GM23338 (cell line): Measurements from ENCODE around the gene MUC6. TPM values are rescaled to one million over a fixed set of nuclear protein-coding genes. Genes with fewer than 3 reads are reported as not detected.

Experiments
- ATAC-seq: fragments of 200-7000 bp; cut with Tn5 transposase; 3 replicates; pipeline ENCODE4 v1.9.1; 2020
- DNase-seq: peaks from one replicate; pipeline ENCODE4 v3.0.0-alpha.2; 2015; ENCODE audit warnings: low spot score
- H2AFZ ChIP-seq: fragments of 200-600 bp; sonication (generic); 2 replicates; pipeline ENCODE4 v1.8.0; 2016; ENCODE audit warnings: antibody characterized with exemption, mild to moderate bottlenecking, moderate library complexity
- H3F3A ChIP-seq: fragments of 200-600 bp; sonication (generic); replicated peaks from 2 replicates; pipeline ENCODE4 v1.8.0; 2017; ENCODE audit warnings: antibody characterized with exemption, mixed run types, low read depth
- H3K27ac ChIP-seq: fragments of 200-600 bp; sonication (generic); 2 replicates; pipeline ENCODE4 v1.6.1; 2016; ENCODE audit warnings: low read depth
- H3K27me3 ChIP-seq: fragments of 200-600 bp; sonication (generic); 2 replicates; pipeline ENCODE4 v1.8.0; 2016; ENCODE audit warnings: mild to moderate bottlenecking, mixed run types, moderate library complexity; ENCODE audit not compliant: insufficient read depth
- H3K36me3 ChIP-seq: fragments of 200-600 bp; sonication (generic); 2 replicates; pipeline ENCODE4 v1.8.0; 2016; ENCODE audit warnings: mild to moderate bottlenecking; ENCODE audit not compliant: insufficient read depth
- H3K4me1 ChIP-seq: fragments of 200-600 bp; sonication (generic); 2 replicates; pipeline ENCODE4 v1.8.0; 2016; ENCODE audit warnings: mild to moderate bottlenecking, moderate library complexity; ENCODE audit not compliant: insufficient read depth
- H3K4me2 ChIP-seq: fragments of 200-600 bp; sonication (generic); 2 replicates; pipeline ENCODE4 v1.7.1; 2017; ENCODE audit warnings: mixed run types
- H3K4me3 ChIP-seq: fragments of 200-600 bp; sonication (generic); 2 replicates; pipeline ENCODE4 v1.6.1; 2016; ENCODE audit warnings: mixed run types
- H3K79me2 ChIP-seq: fragments of 200-600 bp; sonication (generic); replicated peaks from 2 replicates; pipeline ENCODE4 v1.8.0; 2017; ENCODE audit warnings: mild to moderate bottlenecking; ENCODE audit not compliant: insufficient read depth
- H3K9me2 ChIP-seq: fragments of 200-600 bp; sonication (generic); 2 replicates; pipeline ENCODE4 v1.8.0; 2017; ENCODE audit not compliant: insufficient read depth
- H4K20me1 ChIP-seq: fragments of 200-600 bp; sonication (generic); replicated peaks from 2 replicates; pipeline ENCODE4 v1.8.0; 2017; ENCODE audit warnings: mild to moderate bottlenecking; ENCODE audit not compliant: insufficient read depth
- H3K27ac Mint-ChIP-seq: 2 replicates; pipeline ENCODE4 v1.8.0; 2020; ENCODE audit warnings: inconsistent platforms, mild to moderate bottlenecking, moderate library complexity, mixed read lengths
- H3K27me3 Mint-ChIP-seq: 3 replicates; pipeline ENCODE4 v1.8.0; 2022; ENCODE audit warnings: low read depth, mild to moderate bottlenecking, moderate library complexity, mixed read lengths, inconsistent platforms; ENCODE audit not compliant: insufficient read depth, poor library complexity
- H3K36me3 Mint-ChIP-seq: 3 replicates; pipeline ENCODE4 v1.8.0; 2021; ENCODE audit warnings: low read depth, mild to moderate bottlenecking, inconsistent platforms, moderate library complexity, mixed read lengths
- H3K4me1 Mint-ChIP-seq: 3 replicates; pipeline ENCODE4 v1.8.0; 2020; ENCODE audit warnings: mild to moderate bottlenecking, inconsistent platforms, mixed read lengths
- H3K4me3 Mint-ChIP-seq: 3 replicates; pipeline ENCODE4 v1.8.0; 2021; ENCODE audit warnings: moderate library complexity, mild to moderate bottlenecking, inconsistent platforms, mixed read lengths
- H3K9me3 Mint-ChIP-seq: 3 replicates; pipeline ENCODE4 v1.8.0; 2020; ENCODE audit warnings: moderate library complexity, mild to moderate bottlenecking, inconsistent platforms, mixed read lengths
- CREB1 ChIP-seq: fragments of 250-450 bp; sonication (Bioruptor Pico); IDR thresholded peaks from 2 replicates; pipeline ENCODE4 v1.5.0; 2020; ENCODE audit warnings: low read depth, mild to moderate bottlenecking, moderate library complexity
- EZH2 ChIP-seq: fragments of 200-600 bp; sonication (generic); IDR thresholded peaks from one replicate; pipeline ENCODE4 v1.8.0; 2017; ENCODE audit warnings: antibody characterized with exemption, mild to moderate bottlenecking, low read depth; ENCODE audit not compliant: unreplicated experiment
- JUNB ChIP-seq: IDR thresholded peaks from one replicate; pipeline ENCODE4 v1.6.1; 2016; ENCODE audit warnings: antibody characterized with exemption; ENCODE audit not compliant: unreplicated experiment
- NANOG ChIP-seq: IDR thresholded peaks from 2 replicates; pipeline ENCODE4 v1.6.1; 2016; ENCODE audit warnings: antibody characterized with exemption, borderline replicate concordance
- POLR2AphosphoS5 ChIP-seq: IDR thresholded peaks from 2 replicates; pipeline ENCODE4 v1.6.1; 2016; ENCODE audit warnings: antibody characterized with exemption, low read depth
- STAT1 ChIP-seq: IDR thresholded peaks from one replicate; pipeline ENCODE4 v1.6.1; 2016; ENCODE audit warnings: antibody characterized with exemption; ENCODE audit not compliant: unreplicated experiment
- ZNF114 ChIP-seq: fragments of 250-450 bp; sonication (Bioruptor Pico); IDR thresholded peaks from 2 replicates; pipeline ENCODE4 v1.5.0; 2020; ENCODE audit warnings: mild to moderate bottlenecking, moderate library complexity
- ZNF331 ChIP-seq: fragments of 250-450 bp; sonication (Bioruptor Pico); IDR thresholded peaks from 2 replicates; pipeline ENCODE4 v1.5.0; 2020; ENCODE audit warnings: low read depth, mild to moderate bottlenecking, moderate library complexity
- polyA plus RNA-seq: library from polyadenylated mRNA; unstranded; fragments of >200 nt; fragmentation: Nextera tagmentation; extraction: Ambion mirVana; gene quantifications from 2 replicates; pipeline ENCODE4 v1.2.1, GENCODE V29; 2016
- total RNA-seq: library from RNA; depleted of rRNA; stranded (reverse); fragments of >200 nt; shearing (Covaris generic); gene quantifications from 2 replicates; pipeline ENCODE4 v1.2.3, GENCODE V29; 2014
- TF ChIP-seq, protein P1 (sequence below): fragments of 250-450 bp; sonication (Bioruptor Pico); IDR thresholded peaks from 2 replicates; pipeline ENCODE4 v1.5.0; 2020; ENCODE audit warnings: mild to moderate bottlenecking, moderate library complexity
- TF ChIP-seq, protein P2 (sequence below): IDR thresholded peaks from 2 replicates; pipeline ENCODE4 v1.6.1; 2016; ENCODE audit warnings: antibody characterized with exemption

The MUC6 gene
- total and polyA plus RNA-seq, 2 experiments from 2014 or later: not detected

DNA sequence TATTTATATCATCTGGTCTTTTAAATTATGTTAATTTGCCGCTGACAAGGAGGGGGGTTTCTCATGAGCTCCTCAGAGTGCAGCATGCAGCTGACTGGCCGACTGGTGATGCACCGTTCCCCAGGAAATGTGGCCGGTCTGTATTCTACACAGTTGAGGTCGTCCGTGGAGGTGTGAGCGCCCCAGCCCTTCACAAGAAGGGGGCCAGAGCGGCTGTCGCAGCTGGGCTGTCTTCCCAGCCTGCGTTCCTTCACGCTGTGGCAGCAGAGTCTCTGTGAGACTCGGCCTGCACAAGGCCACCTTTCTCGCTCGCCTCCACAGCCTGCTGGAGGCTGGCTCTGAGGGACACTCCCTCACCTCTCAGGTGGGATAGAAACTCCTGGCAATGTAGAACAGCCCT lies 67.7 kb downstream of the MUC6 start (continued):
- TF ChIP-seq NANOG (no peak), EZH2 (no peak), JUNB (no peak), CREB1 (CRISPR knock-in tag) (no peak), ZNF331 (CRISPR knock-in tag) (no peak), ZNF114 (CRISPR knock-in tag) (no peak)
- TF ChIP-seq, protein P1, sequence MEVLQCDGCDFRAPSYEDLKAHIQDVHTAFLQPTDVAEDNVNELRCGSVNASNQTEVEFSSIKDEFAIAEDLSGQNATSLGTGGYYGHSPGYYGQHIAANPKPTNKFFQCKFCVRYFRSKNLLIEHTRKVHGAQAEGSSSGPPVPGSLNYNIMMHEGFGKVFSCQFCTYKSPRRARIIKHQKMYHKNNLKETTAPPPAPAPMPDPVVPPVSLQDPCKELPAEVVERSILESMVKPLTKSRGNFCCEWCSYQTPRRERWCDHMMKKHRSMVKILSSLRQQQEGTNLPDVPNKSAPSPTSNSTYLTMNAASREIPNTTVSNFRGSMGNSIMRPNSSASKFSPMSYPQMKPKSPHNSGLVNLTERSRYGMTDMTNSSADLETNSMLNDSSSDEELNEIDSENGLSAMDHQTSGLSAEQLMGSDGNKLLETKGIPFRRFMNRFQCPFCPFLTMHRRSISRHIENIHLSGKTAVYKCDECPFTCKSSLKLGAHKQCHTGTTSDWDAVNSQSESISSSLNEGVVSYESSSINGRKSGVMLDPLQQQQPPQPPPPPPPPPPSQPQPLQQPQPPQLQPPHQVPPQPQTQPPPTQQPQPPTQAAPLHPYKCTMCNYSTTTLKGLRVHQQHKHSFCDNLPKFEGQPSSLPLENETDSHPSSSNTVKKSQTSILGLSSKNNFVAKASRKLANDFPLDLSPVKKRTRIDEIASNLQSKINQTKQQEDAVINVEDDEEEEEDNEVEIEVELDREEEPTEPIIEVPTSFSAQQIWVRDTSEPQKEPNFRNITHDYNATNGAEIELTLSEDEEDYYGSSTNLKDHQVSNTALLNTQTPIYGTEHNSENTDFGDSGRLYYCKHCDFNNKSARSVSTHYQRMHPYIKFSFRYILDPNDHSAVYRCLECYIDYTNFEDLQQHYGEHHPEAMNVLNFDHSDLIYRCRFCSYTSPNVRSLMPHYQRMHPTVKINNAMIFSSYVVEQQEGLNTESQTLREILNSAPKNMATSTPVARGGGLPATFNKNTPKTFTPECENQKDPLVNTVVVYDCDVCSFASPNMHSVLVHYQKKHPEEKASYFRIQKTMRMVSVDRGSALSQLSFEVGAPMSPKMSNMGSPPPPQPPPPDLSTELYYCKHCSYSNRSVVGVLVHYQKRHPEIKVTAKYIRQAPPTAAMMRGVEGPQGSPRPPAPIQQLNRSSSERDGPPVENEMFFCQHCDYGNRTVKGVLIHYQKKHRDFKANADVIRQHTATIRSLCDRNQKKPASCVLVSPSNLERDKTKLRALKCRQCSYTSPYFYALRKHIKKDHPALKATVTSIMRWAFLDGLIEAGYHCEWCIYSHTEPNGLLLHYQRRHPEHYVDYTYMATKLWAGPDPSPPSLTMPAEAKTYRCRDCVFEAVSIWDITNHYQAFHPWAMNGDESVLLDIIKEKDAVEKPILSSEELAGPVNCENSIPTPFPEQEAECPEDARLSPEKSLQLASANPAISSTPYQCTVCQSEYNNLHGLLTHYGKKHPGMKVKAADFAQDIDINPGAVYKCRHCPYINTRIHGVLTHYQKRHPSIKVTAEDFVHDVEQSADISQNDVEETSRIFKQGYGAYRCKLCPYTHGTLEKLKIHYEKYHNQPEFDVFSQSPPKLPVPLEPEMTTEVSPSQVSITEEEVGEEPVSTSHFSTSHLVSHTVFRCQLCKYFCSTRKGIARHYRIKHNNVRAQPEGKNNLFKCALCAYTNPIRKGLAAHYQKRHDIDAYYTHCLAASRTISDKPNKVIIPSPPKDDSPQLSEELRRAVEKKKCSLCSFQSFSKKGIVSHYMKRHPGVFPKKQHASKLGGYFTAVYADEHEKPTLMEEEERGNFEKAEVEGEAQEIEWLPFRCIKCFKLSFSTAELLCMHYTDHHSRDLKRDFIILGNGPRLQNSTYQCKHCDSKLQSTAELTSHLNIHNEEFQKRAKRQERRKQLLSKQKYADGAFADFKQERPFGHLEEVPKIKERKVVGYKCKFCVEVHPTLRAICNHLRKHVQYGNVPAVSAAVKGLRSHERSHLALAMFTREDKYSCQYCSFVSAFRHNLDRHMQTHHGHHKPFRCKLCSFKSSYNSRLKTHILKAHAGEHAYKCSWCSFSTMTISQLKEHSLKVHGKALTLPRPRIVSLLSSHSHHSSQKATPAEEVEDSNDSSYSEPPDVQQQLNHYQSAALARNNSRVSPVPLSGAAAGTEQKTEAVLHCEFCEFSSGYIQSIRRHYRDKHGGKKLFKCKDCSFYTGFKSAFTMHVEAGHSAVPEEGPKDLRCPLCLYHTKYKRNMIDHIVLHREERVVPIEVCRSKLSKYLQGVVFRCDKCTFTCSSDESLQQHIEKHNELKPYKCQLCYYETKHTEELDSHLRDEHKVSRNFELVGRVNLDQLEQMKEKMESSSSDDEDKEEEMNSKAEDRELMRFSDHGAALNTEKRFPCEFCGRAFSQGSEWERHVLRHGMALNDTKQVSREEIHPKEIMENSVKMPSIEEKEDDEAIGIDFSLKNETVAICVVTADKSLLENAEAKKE (CRISPR knock-in tag): no peak

DNA sequence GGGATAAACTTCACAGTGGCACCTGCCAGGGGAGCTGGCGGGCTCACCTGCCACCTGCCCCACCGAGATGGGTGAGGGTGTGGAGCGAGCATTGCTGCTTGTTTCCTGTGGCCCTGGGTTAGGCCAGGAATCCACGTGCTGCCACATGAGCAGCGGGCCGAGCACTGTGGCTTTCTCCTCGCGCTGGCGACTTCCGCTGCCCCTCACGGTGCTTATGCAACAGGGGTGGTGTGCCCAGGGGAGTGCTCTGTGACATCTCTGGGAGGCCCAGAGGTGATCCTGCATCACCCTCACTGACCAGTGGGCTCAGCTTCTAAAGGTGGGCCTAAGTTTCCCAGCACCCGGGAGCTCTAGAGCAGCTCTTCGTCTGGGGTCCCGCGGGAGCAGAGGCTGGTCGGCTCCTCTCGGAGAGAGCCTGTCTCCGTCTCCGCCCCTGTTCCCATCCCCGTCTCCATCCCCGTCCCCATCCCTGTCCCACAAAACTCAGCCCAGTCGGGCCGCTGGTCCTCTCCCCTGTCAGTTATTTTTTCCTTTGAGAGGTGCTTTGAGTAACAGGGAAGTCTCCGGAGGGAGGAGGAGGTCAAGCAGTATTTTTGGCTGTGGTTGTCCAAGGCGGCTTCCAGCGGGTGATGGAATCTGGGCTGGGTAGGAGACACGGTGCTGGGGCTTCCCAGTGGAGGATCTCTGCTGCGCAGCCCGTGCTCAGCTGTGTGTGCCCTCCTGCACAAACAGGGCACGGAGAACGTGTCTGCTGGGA lies 68.3 kb downstream of the MUC6 start:
- H3K4me2 ChIP-seq: no peak overlapping the region
- peak overlapping the region; percentile 39; the same call in 1 of the 2 replicates for H3K27ac ChIP-seq
- H4K20me1 ChIP-seq: no peaks in the 10 kb centered on the region; the same call in 1 of the 2 replicates
- peaks cover 7% of the 10 kb centered on the region; the same call in 1 of the 2 replicates for H3K36me3 ChIP-seq
- peaks cover 4% of the 10 kb centered on the region; the same call in 1 of the 2 replicates for H3F3A ChIP-seq
- no peak for DNase-seq
- Mint-ChIP-seq H3K4me1 (peaks cover 4% of the 10 kb centered on the region; the same call in 1 of the 3 replicates), H3K36me3 (peaks cover 53% of the 10 kb centered on the region), H3K4me3 (no peak overlapping the region), H3K9me3 (peaks cover 20% of the 10 kb centered on the region), H3K27me3 (peaks cover 17% of the 10 kb centered on the region), H3K27ac (peak overlapping the region; percentile 59)
- no peaks in the 10 kb centered on the region for H3K27me3 ChIP-seq
- no peaks in the 10 kb centered on the region for H3K9me2 ChIP-seq
- H3K4me3 ChIP-seq: no peak overlapping the region
- H3K79me2 ChIP-seq: peaks cover 20% of the 10 kb centered on the region; the same call in 1 of the 2 replicates
- H2AFZ ChIP-seq: no peak overlapping the region
- H3K4me1 ChIP-seq: no peaks in the 10 kb centered on the region
- peak; percentile 57 for ATAC-seq
- no peak for TF ChIP-seq CREB1 (CRISPR knock-in tag)
- TF ChIP-seq POLR2AphosphoS5: no peak
- no peak for TF ChIP-seq EZH2
- TF ChIP-seq, protein P2, sequence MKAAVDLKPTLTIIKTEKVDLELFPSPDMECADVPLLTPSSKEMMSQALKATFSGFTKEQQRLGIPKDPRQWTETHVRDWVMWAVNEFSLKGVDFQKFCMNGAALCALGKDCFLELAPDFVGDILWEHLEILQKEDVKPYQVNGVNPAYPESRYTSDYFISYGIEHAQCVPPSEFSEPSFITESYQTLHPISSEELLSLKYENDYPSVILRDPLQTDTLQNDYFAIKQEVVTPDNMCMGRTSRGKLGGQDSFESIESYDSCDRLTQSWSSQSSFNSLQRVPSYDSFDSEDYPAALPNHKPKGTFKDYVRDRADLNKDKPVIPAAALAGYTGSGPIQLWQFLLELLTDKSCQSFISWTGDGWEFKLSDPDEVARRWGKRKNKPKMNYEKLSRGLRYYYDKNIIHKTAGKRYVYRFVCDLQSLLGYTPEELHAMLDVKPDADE: no peak
- TF ChIP-seq ZNF114 (CRISPR knock-in tag): no peak
- no peak for TF ChIP-seq STAT1
- TF ChIP-seq ZNF331 (CRISPR knock-in tag): no peak
